GM12878 (cell line): ENCODE results near the gene UBE2E2. TPM values are rescaled to one million over a fixed set of nuclear protein-coding genes. Genes with fewer than 3 reads are reported as not detected.

ENCODE experiments used
- ATAC-seq: fragments of 200-7000 bp; cut with Tn5 transposase; 3 replicates; pipeline ENCODE4 v1.9.1; 2020; ENCODE audit warnings: mild to moderate bottlenecking, moderate library complexity
- BruUV-seq: library from RNA; stranded (reverse); fragments of 400-500 nt; replicated peaks from 2 replicates; lab custom pipeline; 2021; lab: Mats Ljungman, UMichigan
- CTCF ChIA-PET: fragments of 300-600 bp; sonication (Branson Sonifier 250); formaldehyde crosslinking; extraction: SDS; loops from one replicate; lab custom pipeline; 2021; ENCODE audit warnings: inconsistent platforms; lab: Yijun Ruan, JAX
- POLR2A ChIA-PET: fragments of 350-600 bp; formaldehyde crosslinking; extraction: SDS; loops from one replicate; lab custom pipeline; 2021; ENCODE audit warnings: inconsistent platforms; lab: Charles Lee
- RAD21 ChIA-PET: fragments of 300-600 bp; sonication (Branson Sonifier 250); formaldehyde crosslinking; loops from one replicate; lab custom pipeline; 2023; ENCODE audit warnings: antibody characterized with exemption; ENCODE audit not compliant: unreplicated experiment; lab: Charles Lee
- SMC1A ChIA-PET: fragments of 300-600 bp; sonication (Branson Sonifier 250); formaldehyde crosslinking; loops from one replicate; lab custom pipeline; 2023; ENCODE audit not compliant: unreplicated experiment, uncharacterized antibody; lab: Charles Lee
- DNase-seq: peaks from one replicate; pipeline ENCODE4 v3.0.0-alpha.2; 2011; ENCODE audit warnings: low read depth, low spot score
- FAIRE-seq: peaks from 3 replicates; lab custom pipeline; 2011; peaks lifted over from hg19 to GRCh38; lab: Jason Lieb, UNC
- H2AFZ ChIP-seq: 2 replicates; pipeline ENCODE4 v1.6.0; 2011; ENCODE audit warnings: low read depth, low read length, control low read depth; ENCODE audit not compliant: control insufficient read depth
- H3K27ac ChIP-seq: 2 replicates; pipeline ENCODE4 v1.5.1; 2011; ENCODE audit warnings: control low read depth; ENCODE audit not compliant: control insufficient read depth, insufficient read depth
- H3K27me3 ChIP-seq, 2 experiments: replicated peaks in 1 of 2; 2 replicates each; pipeline versions ENCODE4 v1.6.0 to v1.6.1; 2011; ENCODE audit warnings: low read length in 1 of 2; ENCODE audit not compliant: control insufficient read depth in 2 of 2, insufficient read depth in 2 of 2
- H3K36me3 ChIP-seq, 2 experiments: 2 replicates each; pipeline ENCODE4 v1.5.1; 2011; ENCODE audit warnings: low read length in 1 of 2; ENCODE audit not compliant: control insufficient read depth in 2 of 2, insufficient read depth in 2 of 2
- H3K4me1 ChIP-seq: 2 replicates; pipeline ENCODE4 v1.6.1; 2011; ENCODE audit warnings: mild to moderate bottlenecking, low read length, moderate library complexity, mixed read lengths; ENCODE audit not compliant: control insufficient read depth, insufficient read depth
- H3K4me2 ChIP-seq: 2 replicates; pipeline ENCODE4 v1.6.0; 2011; ENCODE audit warnings: control low read depth; ENCODE audit not compliant: control insufficient read depth, insufficient read depth
- H3K4me3 ChIP-seq: fragments of 200-600 bp; sonication (generic); 2 replicates; pipeline ENCODE4 v1.5.1; 2016
- H3K79me2 ChIP-seq: 2 replicates; pipeline ENCODE4 v1.6.0; 2011; ENCODE audit warnings: low read length; ENCODE audit not compliant: control insufficient read depth, insufficient read depth
- H3K9ac ChIP-seq: 2 replicates; pipeline ENCODE4 v1.8.0; 2011; ENCODE audit warnings: low read length, control low read depth, mixed read lengths; ENCODE audit not compliant: control insufficient read depth, insufficient read depth
- H3K9me3 ChIP-seq: replicated peaks from 3 replicates; pipeline ENCODE4 v1.5.1; 2011; ENCODE audit warnings: mild to moderate bottlenecking, low read length; ENCODE audit not compliant: control insufficient read depth, insufficient read depth
- H4K20me1 ChIP-seq: 2 replicates; pipeline ENCODE4 v1.6.0; 2011; ENCODE audit not compliant: control insufficient read depth, insufficient read depth
- BMI1 ChIP-seq: fragments of 450-650 bp; IDR thresholded peaks from 2 replicates; pipeline ENCODE4 v1.6.1; 2016; ENCODE audit warnings: mild to moderate bottlenecking, moderate library complexity, borderline replicate concordance
- MEF2A ChIP-seq: IDR thresholded peaks from 2 replicates; pipeline ENCODE4 v1.6.1; 2011; ENCODE audit warnings: low read depth, mild to moderate bottlenecking, low read length, moderate library complexity; ENCODE audit not compliant: insufficient read depth
- MYB ChIP-seq: fragments of 150-350 bp; IDR thresholded peaks from 2 replicates; pipeline ENCODE4 v1.6.1; 2014; ENCODE audit warnings: mild to moderate bottlenecking, low read depth, low read length, borderline replicate concordance
- RB1 ChIP-seq: fragments of 450-650 bp; formaldehyde crosslinking; IDR thresholded peaks from 2 replicates; pipeline ENCODE4 v1.6.1; 2017; ENCODE audit warnings: mild to moderate bottlenecking, borderline replicate concordance
- RUNX3 ChIP-seq: IDR thresholded peaks from 2 replicates; pipeline ENCODE4 v1.6.1; 2012; ENCODE audit warnings: low read length, inconsistent platforms
- SIN3A ChIP-seq: IDR thresholded peaks from 2 replicates; pipeline ENCODE4 v1.6.1; 2012; ENCODE audit warnings: low read depth, low read length, improper control_type of control experiment
- TCF12 ChIP-seq: IDR thresholded peaks from 2 replicates; pipeline ENCODE4 v1.6.1; 2011; ENCODE audit warnings: low read depth, mild to moderate bottlenecking, low read length
- YBX1 ChIP-seq: fragments of 450-650 bp; IDR thresholded peaks from 2 replicates; pipeline ENCODE4 v1.6.1; 2016; ENCODE audit warnings: antibody characterized with exemption
- WGBS: methylation state at CpG from one replicate; pipeline ENCODE4 v1.1.6; 2016; ENCODE audit warnings: low lambda C conversion rate; ENCODE audit not compliant: insufficient replicate concordance, insufficient coverage; ENCODE audit errors: missing lambda C conversion rate; 5-methylcytosine and 5-hydroxymethylcytosine counted together
- in situ Hi-C: fragments of 300-500 bp; cut with MboI; formaldehyde crosslinking; loops from 9 replicates; pipeline ENCODE4 v1.14.3; 2018; ENCODE audit warnings: mixed read lengths
- intact Hi-C: fragments of 100-400 bp; cut with micrococcal nuclease; formaldehyde crosslinking; loops from one replicate; pipeline ENCODE4 v1.14.2; 2022; ENCODE audit not compliant: unreplicated experiment
- polyA plus RNA-seq, 11 experiments: library from polyadenylated mRNA; depleted of rRNA in 4 of 11; unstranded in 6 of 11; stranded (reverse) in 5 of 11; fragments of >200 nt; fragmentation: Nextera tagmentation in 4 of 11; fragmentation: Illumina TruSeq in 1 of 11; extraction: Ambion mirVana in 4 of 11; extraction: Trizol in 1 of 11; gene quantifications; 1 replicate in 1 of 11; 2 replicates in 10 of 11; pipeline versions ENCODE4 v1.2.1 to v1.2.3, GENCODE V29; 2011 to 2016; ENCODE audit warnings: inconsistent platforms in 2 of 11, missing spikeins in 2 of 11, low read depth in 1 of 11
- total RNA-seq, 4 experiments: library from RNA; depleted of rRNA in 3 of 4; stranded (reverse); fragments of >200 nt in 3 of 4; fragmentation: Illumina TruSeq in 1 of 4; extraction: Trizol in 1 of 4; gene quantifications; 2 replicates each; pipeline versions ENCODE4 v1.2.1 to v1.2.3, GENCODE V29; 2013 to 2021
- TF ChIP-seq, protein P1 (sequence below): IDR thresholded peaks from 2 replicates; pipeline ENCODE4 v1.6.1; 2012; ENCODE audit warnings: low read depth, low read length, improper control_type of control experiment
- TF ChIP-seq, protein P2 (sequence below): fragments of 450-650 bp; IDR thresholded peaks from 2 replicates; pipeline ENCODE4 v1.6.1; 2017; ENCODE audit warnings: mild to moderate bottlenecking
- TF ChIP-seq, protein P3 (sequence below): fragments of 450-650 bp; formaldehyde crosslinking; IDR thresholded peaks from 2 replicates; pipeline ENCODE4 v1.4.0; 2020; ENCODE audit warnings: mild to moderate bottlenecking, moderate library complexity
- TF ChIP-seq, protein P4 (sequence below): IDR thresholded peaks from 2 replicates; pipeline ENCODE4 v1.6.1; 2012; ENCODE audit warnings: low read length, inconsistent platforms
- TF ChIP-seq, protein P5 (sequence below): fragments of 450-650 bp; IDR thresholded peaks from 2 replicates; pipeline ENCODE4 v1.6.1; 2016; ENCODE audit warnings: mild to moderate bottlenecking

UBE2E2 gene
- total and polyA plus RNA-seq, 10 of the 15 experiments (the other 5 are each of a cell fraction or from before 2014, with no cell fraction given) = 8.7 to 71.0 (median 36.4) TPM

DNA sequence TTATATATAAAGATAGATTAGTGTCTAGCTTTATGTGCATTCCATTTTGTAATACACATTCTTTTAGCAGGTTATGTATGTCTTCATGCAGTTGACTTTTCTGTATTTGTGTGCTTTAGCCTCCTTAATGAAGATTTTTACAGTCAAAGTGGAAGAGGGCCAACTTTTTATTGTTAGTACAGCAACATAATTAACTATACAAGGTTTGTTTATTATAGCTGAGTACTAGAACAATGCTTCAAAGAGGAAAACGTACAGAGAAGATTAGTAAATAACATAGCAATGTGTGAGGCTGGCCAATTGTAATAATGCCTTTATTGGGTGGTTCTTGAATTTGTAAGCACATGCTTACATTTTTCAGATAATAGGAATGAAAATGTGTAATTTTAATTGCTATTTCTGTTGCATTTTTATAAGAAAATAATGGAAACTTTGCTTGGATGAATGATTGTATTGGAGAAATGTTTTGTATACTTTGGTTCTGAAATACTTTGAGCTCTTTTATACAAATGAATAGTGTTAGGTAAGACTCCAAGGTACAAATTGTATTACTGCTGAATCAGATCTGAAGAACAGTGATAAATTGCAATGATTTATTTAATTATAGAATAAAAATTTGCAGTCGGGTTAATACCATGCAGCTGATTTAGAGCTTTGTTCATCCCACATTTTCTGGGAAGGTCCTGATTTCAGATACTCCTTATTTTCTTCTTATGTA lies 41.4 kb downstream of the UBE2E2 start:
- no peak overlapping the region for H3K4me3 ChIP-seq
- in situ Hi-C loops (no loop called here), intact Hi-C loops (no loop called here)
- BruUV-seq = no TSS peak
- no peaks in the 10 kb centered on the region for H3K4me1 ChIP-seq
- ChIA-PET RAD21 (no interaction called here), SMC1A (interaction anchor here (0.6 to 1.5 kb wide), 6 partner anchors 9 to 298 kb away, joined by 3 to 11 read pairs (median 4); no protein-coding TSS in a partner anchor), POLR2A (interaction anchor here (0.5 to 0.7 kb wide), 2 partner anchors 11 to 12 kb away, joined by 3 to 4 read pairs; no protein-coding TSS in a partner anchor), CTCF (interaction anchor here (0.7 to 1.0 kb wide), 2 partner anchors 10 to 11 kb away, joined by 3 read pairs; no protein-coding TSS in a partner anchor)
- H3K36me3 ChIP-seq = no peaks in the 10 kb centered on the region
- H3K27ac ChIP-seq = no peak overlapping the region
- no peak for FAIRE-seq
- no peak overlapping the region for H2AFZ ChIP-seq
- H3K9me3 ChIP-seq = no peaks in the 10 kb centered on the region; the same call in 2 of the 3 replicates
- no peaks in the 10 kb centered on the region for H4K20me1 ChIP-seq
- no peak for ATAC-seq
- H3K79me2 ChIP-seq = peaks cover 19% of the 10 kb centered on the region
- H3K4me2 ChIP-seq = no peak overlapping the region
- 50% methylated on average over 2 of the region's 2 CpGs for WGBS
- DNase-seq = no peak
- no peak overlapping the region for H3K9ac ChIP-seq
- no peaks in the 10 kb centered on the region for H3K27me3 ChIP-seq
- TF ChIP-seq, protein P1, sequence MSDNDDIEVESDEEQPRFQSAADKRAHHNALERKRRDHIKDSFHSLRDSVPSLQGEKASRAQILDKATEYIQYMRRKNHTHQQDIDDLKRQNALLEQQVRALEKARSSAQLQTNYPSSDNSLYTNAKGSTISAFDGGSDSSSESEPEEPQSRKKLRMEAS = no peak
- TF ChIP-seq MYB (no peak), YBX1 (no peak), MEF2A (no peak), BMI1 (no peak), TCF12 (no peak), RB1 (no peak), RUNX3 (no peak), SIN3A (no peak)
- TF ChIP-seq, protein P2, sequence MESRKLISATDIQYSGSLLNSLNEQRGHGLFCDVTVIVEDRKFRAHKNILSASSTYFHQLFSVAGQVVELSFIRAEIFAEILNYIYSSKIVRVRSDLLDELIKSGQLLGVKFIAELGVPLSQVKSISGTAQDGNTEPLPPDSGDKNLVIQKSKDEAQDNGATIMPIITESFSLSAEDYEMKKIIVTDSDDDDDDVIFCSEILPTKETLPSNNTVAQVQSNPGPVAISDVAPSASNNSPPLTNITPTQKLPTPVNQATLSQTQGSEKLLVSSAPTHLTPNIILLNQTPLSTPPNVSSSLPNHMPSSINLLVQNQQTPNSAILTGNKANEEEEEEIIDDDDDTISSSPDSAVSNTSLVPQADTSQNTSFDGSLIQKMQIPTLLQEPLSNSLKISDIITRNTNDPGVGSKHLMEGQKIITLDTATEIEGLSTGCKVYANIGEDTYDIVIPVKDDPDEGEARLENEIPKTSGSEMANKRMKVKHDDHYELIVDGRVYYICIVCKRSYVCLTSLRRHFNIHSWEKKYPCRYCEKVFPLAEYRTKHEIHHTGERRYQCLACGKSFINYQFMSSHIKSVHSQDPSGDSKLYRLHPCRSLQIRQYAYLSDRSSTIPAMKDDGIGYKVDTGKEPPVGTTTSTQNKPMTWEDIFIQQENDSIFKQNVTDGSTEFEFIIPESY = no peak
- TF ChIP-seq, protein P3, sequence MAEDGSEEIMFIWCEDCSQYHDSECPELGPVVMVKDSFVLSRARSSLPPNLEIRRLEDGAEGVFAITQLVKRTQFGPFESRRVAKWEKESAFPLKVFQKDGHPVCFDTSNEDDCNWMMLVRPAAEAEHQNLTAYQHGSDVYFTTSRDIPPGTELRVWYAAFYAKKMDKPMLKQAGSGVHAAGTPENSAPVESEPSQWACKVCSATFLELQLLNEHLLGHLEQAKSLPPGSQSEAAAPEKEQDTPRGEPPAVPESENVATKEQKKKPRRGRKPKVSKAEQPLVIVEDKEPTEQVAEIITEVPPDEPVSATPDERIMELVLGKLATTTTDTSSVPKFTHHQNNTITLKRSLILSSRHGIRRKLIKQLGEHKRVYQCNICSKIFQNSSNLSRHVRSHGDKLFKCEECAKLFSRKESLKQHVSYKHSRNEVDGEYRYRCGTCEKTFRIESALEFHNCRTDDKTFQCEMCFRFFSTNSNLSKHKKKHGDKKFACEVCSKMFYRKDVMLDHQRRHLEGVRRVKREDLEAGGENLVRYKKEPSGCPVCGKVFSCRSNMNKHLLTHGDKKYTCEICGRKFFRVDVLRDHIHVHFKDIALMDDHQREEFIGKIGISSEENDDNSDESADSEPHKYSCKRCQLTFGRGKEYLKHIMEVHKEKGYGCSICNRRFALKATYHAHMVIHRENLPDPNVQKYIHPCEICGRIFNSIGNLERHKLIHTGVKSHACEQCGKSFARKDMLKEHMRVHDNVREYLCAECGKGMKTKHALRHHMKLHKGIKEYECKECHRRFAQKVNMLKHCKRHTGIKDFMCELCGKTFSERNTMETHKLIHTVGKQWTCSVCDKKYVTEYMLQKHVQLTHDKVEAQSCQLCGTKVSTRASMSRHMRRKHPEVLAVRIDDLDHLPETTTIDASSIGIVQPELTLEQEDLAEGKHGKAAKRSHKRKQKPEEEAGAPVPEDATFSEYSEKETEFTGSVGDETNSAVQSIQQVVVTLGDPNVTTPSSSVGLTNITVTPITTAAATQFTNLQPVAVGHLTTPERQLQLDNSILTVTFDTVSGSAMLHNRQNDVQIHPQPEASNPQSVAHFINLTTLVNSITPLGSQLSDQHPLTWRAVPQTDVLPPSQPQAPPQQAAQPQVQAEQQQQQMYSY (CRISPR knock-in tag) = no peak
- TF ChIP-seq, protein P4, sequence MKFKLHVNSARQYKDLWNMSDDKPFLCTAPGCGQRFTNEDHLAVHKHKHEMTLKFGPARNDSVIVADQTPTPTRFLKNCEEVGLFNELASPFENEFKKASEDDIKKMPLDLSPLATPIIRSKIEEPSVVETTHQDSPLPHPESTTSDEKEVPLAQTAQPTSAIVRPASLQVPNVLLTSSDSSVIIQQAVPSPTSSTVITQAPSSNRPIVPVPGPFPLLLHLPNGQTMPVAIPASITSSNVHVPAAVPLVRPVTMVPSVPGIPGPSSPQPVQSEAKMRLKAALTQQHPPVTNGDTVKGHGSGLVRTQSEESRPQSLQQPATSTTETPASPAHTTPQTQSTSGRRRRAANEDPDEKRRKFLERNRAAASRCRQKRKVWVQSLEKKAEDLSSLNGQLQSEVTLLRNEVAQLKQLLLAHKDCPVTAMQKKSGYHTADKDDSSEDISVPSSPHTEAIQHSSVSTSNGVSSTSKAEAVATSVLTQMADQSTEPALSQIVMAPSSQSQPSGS = no peak
- TF ChIP-seq, protein P5, sequence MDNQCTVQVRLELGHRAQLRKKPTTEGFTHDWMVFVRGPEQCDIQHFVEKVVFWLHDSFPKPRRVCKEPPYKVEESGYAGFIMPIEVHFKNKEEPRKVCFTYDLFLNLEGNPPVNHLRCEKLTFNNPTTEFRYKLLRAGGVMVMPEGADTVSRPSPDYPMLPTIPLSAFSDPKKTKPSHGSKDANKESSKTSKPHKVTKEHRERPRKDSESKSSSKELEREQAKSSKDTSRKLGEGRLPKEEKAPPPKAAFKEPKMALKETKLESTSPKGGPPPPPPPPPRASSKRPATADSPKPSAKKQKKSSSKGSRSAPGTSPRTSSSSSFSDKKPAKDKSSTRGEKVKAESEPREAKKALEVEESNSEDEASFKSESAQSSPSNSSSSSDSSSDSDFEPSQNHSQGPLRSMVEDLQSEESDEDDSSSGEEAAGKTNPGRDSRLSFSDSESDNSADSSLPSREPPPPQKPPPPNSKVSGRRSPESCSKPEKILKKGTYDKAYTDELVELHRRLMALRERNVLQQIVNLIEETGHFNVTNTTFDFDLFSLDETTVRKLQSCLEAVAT = no peak
